IPS-18a (cell line): Measurements from ENCODE around the gene IGSF1.

Experiments used
- H3K27ac ChIP-seq: one replicate; pipeline ENCODE4 v1.5.1; 2013; ENCODE audit warnings: low read length
- H3K27me3 ChIP-seq: one replicate; pipeline ENCODE4 v1.6.1; 2013; ENCODE audit warnings: mild to moderate bottlenecking, low read length; ENCODE audit not compliant: control insufficient read depth, insufficient read depth
- H3K36me3 ChIP-seq: one replicate; pipeline ENCODE4 v1.6.1; 2013; ENCODE audit warnings: low read depth, low read length; ENCODE audit not compliant: control insufficient read depth
- H3K4me1 ChIP-seq: one replicate; pipeline ENCODE4 v1.6.1; 2013; ENCODE audit warnings: low read depth, low read length; ENCODE audit not compliant: control insufficient read depth
- H3K4me3 ChIP-seq: one replicate; pipeline ENCODE4 v1.5.1; 2013; ENCODE audit warnings: low read length
- H3K9ac ChIP-seq: one replicate; pipeline ENCODE4 v1.6.1; 2013; ENCODE audit warnings: mild to moderate bottlenecking, low read length, moderate library complexity
- H3K9me3 ChIP-seq: one replicate; pipeline ENCODE4 v1.6.1; 2013; ENCODE audit warnings: low read depth, low read length; ENCODE audit not compliant: control insufficient read depth

Gene IGSF1

GRCh38 chrX:131302701-131303100 lies 13.6 kb upstream of the IGSF1 start:
- Histone ChIP-seq H3K9ac (no peak overlapping the region), H3K4me1 (peaks cover 21% of the 10 kb centered on the region), H3K27me3 (no peaks in the 10 kb centered on the region), H3K4me3 (no peak overlapping the region), H3K36me3 (no peaks in the 10 kb centered on the region), H3K9me3 (peaks cover 8% of the 10 kb centered on the region), H3K27ac (no peak overlapping the region)

- no peak overlapping the region for H3K9ac ChIP-seq
These were observed 12.0 kb upstream of the IGSF1 start for GRCh38 chrX:131301155-131301554.

GRCh38 chrX:131298846-131299245 lies 9.7 kb upstream of the IGSF1 start:
- no peaks in the 10 kb centered on the region for H3K9me3 ChIP-seq

More at GRCh38 chrX:131301155-131301554, 12.0 kb upstream of the IGSF1 start:
- no peaks in the 10 kb centered on the region for H3K36me3 ChIP-seq
- H3K9me3 ChIP-seq, result peaks cover 2% of the 10 kb centered on the region
- no peak overlapping the region for H3K4me3 ChIP-seq
- H3K27me3 ChIP-seq, result no peaks in the 10 kb centered on the region
- H3K27ac ChIP-seq, result no peak overlapping the region
- peaks cover 15% of the 10 kb centered on the region for H3K4me1 ChIP-seq

GRCh38 chrX:131298036-131298435 lies 8.9 kb upstream of the IGSF1 start:
- peaks cover 9% of the 10 kb centered on the region for H3K4me1 ChIP-seq
- H3K9me3 ChIP-seq, result no peaks in the 10 kb centered on the region
- H3K9ac ChIP-seq, result no peak overlapping the region
- H3K27ac ChIP-seq, result no peak overlapping the region
- H3K27me3 ChIP-seq, result no peaks in the 10 kb centered on the region
- no peaks in the 10 kb centered on the region for H3K36me3 ChIP-seq
- no peak overlapping the region for H3K4me3 ChIP-seq

More at GRCh38 chrX:131298846-131299245, 9.7 kb upstream of the IGSF1 start:
- no peaks in the 10 kb centered on the region for H3K36me3 ChIP-seq
- H3K4me3 ChIP-seq, result no peak overlapping the region
- no peak overlapping the region for H3K27ac ChIP-seq
- H3K4me1 ChIP-seq, result peaks cover 9% of the 10 kb centered on the region
- no peaks in the 10 kb centered on the region for H3K27me3 ChIP-seq
- H3K9ac ChIP-seq, result no peak overlapping the region

GRCh38 chrX:131289527-131289926 lies 421 bp upstream of the IGSF1 start:
- Histone ChIP-seq H3K4me3 (peak overlapping the region; percentile 15), H3K27ac (no peak overlapping the region), H3K27me3 (no peaks in the 10 kb centered on the region), H3K9ac (no peak overlapping the region), H3K36me3 (no peaks in the 10 kb centered on the region), H3K9me3 (peaks cover 9% of the 10 kb centered on the region), H3K4me1 (peaks cover 24% of the 10 kb centered on the region)

- H3K9me3 ChIP-seq, result peaks cover 9% of the 10 kb centered on the region
- H3K36me3 ChIP-seq, result no peaks in the 10 kb centered on the region
- no peaks in the 10 kb centered on the region for H3K27me3 ChIP-seq
- no peak overlapping the region for H3K27ac ChIP-seq
- H3K4me1 ChIP-seq, result peaks cover 24% of the 10 kb centered on the region
- no peak overlapping the region for H3K9ac ChIP-seq
- H3K4me3 ChIP-seq, result peak overlapping the region; percentile 62
These were observed 918 bp downstream of the IGSF1 start for GRCh38 chrX:131288188-131288587.

- Histone ChIP-seq H3K9ac (no peak overlapping the region), H3K36me3 (no peaks in the 10 kb centered on the region), H3K4me1 (peaks cover 23% of the 10 kb centered on the region), H3K27me3 (no peaks in the 10 kb centered on the region), H3K4me3 (peak overlapping the region; percentile 62), H3K27ac (no peak overlapping the region), H3K9me3 (peaks cover 9% of the 10 kb centered on the region)
These were observed 1.4 kb downstream of the IGSF1 start for GRCh38 chrX:131287560-131288179.

GRCh38 chrX:131279617-131280016 lies 9.5 kb downstream of the IGSF1 start:
- no peaks in the 10 kb centered on the region for H3K36me3 ChIP-seq
- no peaks in the 10 kb centered on the region for H3K4me1 ChIP-seq
- H3K9me3 ChIP-seq, result peaks cover 7% of the 10 kb centered on the region
- H3K27me3 ChIP-seq, result no peaks in the 10 kb centered on the region
- no peak overlapping the region for H3K27ac ChIP-seq
- H3K4me3 ChIP-seq, result no peak overlapping the region
- H3K9ac ChIP-seq, result no peak overlapping the region

GRCh38 chrX:131279197-131279596 lies 9.9 kb downstream of the IGSF1 start:
- no peaks in the 10 kb centered on the region for H3K36me3 ChIP-seq
- H3K9me3 ChIP-seq, result peaks cover 7% of the 10 kb centered on the region
- no peak overlapping the region for H3K9ac ChIP-seq
- H3K4me3 ChIP-seq, result no peak overlapping the region
- no peaks in the 10 kb centered on the region for H3K4me1 ChIP-seq
- H3K27ac ChIP-seq, result no peak overlapping the region
- H3K27me3 ChIP-seq, result no peaks in the 10 kb centered on the region

GRCh38 chrX:131277543-131278136 lies 11.5 kb downstream of the IGSF1 start:
- H3K9ac ChIP-seq, result no peak overlapping the region
- H3K4me1 ChIP-seq, result no peaks in the 10 kb centered on the region
- H3K9me3 ChIP-seq, result peaks cover 7% of the 10 kb centered on the region
- H3K4me3 ChIP-seq, result no peak overlapping the region
- H3K27ac ChIP-seq, result no peak overlapping the region
- H3K27me3 ChIP-seq, result no peaks in the 10 kb centered on the region
- no peaks in the 10 kb centered on the region for H3K36me3 ChIP-seq

GRCh38 chrX:131273011-131273410 lies 16.1 kb downstream of the IGSF1 start:
- Histone ChIP-seq H3K9ac (no peak overlapping the region), H3K4me1 (peaks cover 8% of the 10 kb centered on the region), H3K36me3 (no peaks in the 10 kb centered on the region), H3K27ac (no peak overlapping the region), H3K9me3 (peaks cover 4% of the 10 kb centered on the region), H3K4me3 (no peak overlapping the region), H3K27me3 (no peaks in the 10 kb centered on the region)

- Histone ChIP-seq H3K4me1 (peaks cover 8% of the 10 kb centered on the region), H3K9ac (peak overlapping the region; percentile 4), H3K4me3 (no peak overlapping the region), H3K27ac (no peak overlapping the region), H3K36me3 (no peaks in the 10 kb centered on the region), H3K27me3 (no peaks in the 10 kb centered on the region), H3K9me3 (peaks cover 4% of the 10 kb centered on the region)
These were observed 17.3 kb downstream of the IGSF1 start for GRCh38 chrX:131271826-131272225.
